ENCODE measurements around the gene TBC1D4. TPM values are rescaled to one million over a fixed set of nuclear protein-coding genes. Genes with fewer than 3 reads are reported as not detected.

Gene TBC1D4
- polyA plus RNA-seq, 1 experiment, result 16.4 TPM

- Histone ChIP-seq H3K4me3 (ENCODE audit: low read depth, low read length) (no peak overlapping the region), H3K36me3 (ENCODE audit: control insufficient read depth, insufficient read depth, low read length) (no peaks in the 10 kb centered on the region), H3K27me3 (ENCODE audit: control insufficient read depth, insufficient read depth, low read length) (no peaks in the 10 kb centered on the region)
- no peak for TF ChIP-seq CTCF (IDR thresholded peaks at IDR 0.05; ENCODE audit: insufficient read depth, low read depth, low read length)
- CTCF ChIA-PET, result no interaction called here
- DNase-seq (ENCODE audit: low read depth), result no peak
- POLR2A ChIA-PET, result no interaction called here
Measured at GRCh38 chr13:75452564-75452963, 29.4 kb downstream of the TBC1D4 start.

GRCh38 chr13:75447493-75447892, 34.5 kb downstream of the TBC1D4 start:
- DNase-seq (ENCODE audit: low read depth), result no peak
- POLR2A ChIA-PET, result no interaction called here
- no peak for TF ChIP-seq CTCF (IDR thresholded peaks at IDR 0.05; ENCODE audit: insufficient read depth, low read depth, low read length)
- CTCF ChIA-PET, result no interaction called here
- Histone ChIP-seq H3K4me3 (ENCODE audit: low read depth, low read length) (no peak overlapping the region), H3K36me3 (ENCODE audit: control insufficient read depth, insufficient read depth, low read length) (no peaks in the 10 kb centered on the region), H3K27me3 (ENCODE audit: control insufficient read depth, insufficient read depth, low read length) (no peaks in the 10 kb centered on the region)

GRCh38 chr13:75446874-75447273, 35.1 kb downstream of the TBC1D4 start:
- H3K4me3 ChIP-seq (ENCODE audit: low read depth, low read length), result no peak overlapping the region
- no peaks in the 10 kb centered on the region for H3K27me3 ChIP-seq (ENCODE audit: control insufficient read depth, insufficient read depth, low read length)
- no peak for TF ChIP-seq CTCF (IDR thresholded peaks at IDR 0.05; ENCODE audit: insufficient read depth, low read depth, low read length)
- CTCF ChIA-PET, result no interaction called here
- H3K36me3 ChIP-seq (ENCODE audit: control insufficient read depth, insufficient read depth, low read length), result no peaks in the 10 kb centered on the region
- DNase-seq (ENCODE audit: low read depth), result no peak
- POLR2A ChIA-PET, result no interaction called here

- Histone ChIP-seq H3K27me3 (ENCODE audit: control insufficient read depth, insufficient read depth, low read length) (no peaks in the 10 kb centered on the region), H3K36me3 (ENCODE audit: control insufficient read depth, insufficient read depth, low read length) (no peaks in the 10 kb centered on the region), H3K4me3 (ENCODE audit: low read depth, low read length) (no peak overlapping the region)
- ChIA-PET CTCF (interaction anchor here (0.9 kb wide), 1 partner anchor 12 kb away, joined by 3 read pairs; no protein-coding TSS in a partner anchor), POLR2A (no interaction called here)
- DNase-seq (ENCODE audit: low read depth), result no peak
- TF ChIP-seq CTCF (IDR thresholded peaks at IDR 0.05; ENCODE audit: insufficient read depth, low read depth, low read length), result no peak
Measured at GRCh38 chr13:75445717-75446499, 36.1 kb downstream of the TBC1D4 start.

- no peaks in the 10 kb centered on the region for H3K27me3 ChIP-seq (ENCODE audit: control insufficient read depth, insufficient read depth, low read length)
- DNase-seq (ENCODE audit: low read depth), result no peak
- no peak for TF ChIP-seq CTCF (IDR thresholded peaks at IDR 0.05; ENCODE audit: insufficient read depth, low read depth, low read length)
- POLR2A ChIA-PET, result interaction anchor here (0.6 kb wide), 1 partner anchor 1309 kb away, joined by 7 read pairs; no protein-coding TSS in a partner anchor
- CTCF ChIA-PET, result interaction anchor here (0.6 to 1.7 kb wide), 4 partner anchors 9 to 70 kb away, joined by 3 to 4 read pairs (median 3); no protein-coding TSS in a partner anchor
- H3K4me3 ChIP-seq (ENCODE audit: low read depth, low read length), result no peak overlapping the region
- H3K36me3 ChIP-seq (ENCODE audit: control insufficient read depth, insufficient read depth, low read length), result no peaks in the 10 kb centered on the region
Measured at GRCh38 chr13:75444016-75444415, 38.0 kb downstream of the TBC1D4 start.

All from BJ (cell line).